ENCODE measurements around the gene TMEM8B.

DNA sequence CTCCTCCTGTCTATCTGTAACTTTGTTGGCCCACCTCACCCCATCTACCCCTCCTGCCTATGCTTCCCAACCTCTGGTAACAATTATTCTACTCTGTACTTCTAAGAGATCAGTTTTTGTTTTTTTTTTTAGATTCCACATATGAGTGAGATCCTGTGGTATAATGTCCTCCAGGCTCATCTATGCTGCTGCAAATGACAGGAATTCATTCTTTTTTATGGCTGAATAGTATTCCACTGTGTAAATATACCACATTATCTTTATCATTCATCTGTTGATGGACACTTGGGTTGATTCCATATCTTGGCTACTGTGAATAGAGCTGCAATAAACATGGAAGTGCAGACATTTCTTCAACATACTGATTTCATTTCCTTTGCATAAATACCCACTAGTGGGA is 45.6 kb upstream of the TMEM8B start:
- TF ChIP-seq, protein P1, sequence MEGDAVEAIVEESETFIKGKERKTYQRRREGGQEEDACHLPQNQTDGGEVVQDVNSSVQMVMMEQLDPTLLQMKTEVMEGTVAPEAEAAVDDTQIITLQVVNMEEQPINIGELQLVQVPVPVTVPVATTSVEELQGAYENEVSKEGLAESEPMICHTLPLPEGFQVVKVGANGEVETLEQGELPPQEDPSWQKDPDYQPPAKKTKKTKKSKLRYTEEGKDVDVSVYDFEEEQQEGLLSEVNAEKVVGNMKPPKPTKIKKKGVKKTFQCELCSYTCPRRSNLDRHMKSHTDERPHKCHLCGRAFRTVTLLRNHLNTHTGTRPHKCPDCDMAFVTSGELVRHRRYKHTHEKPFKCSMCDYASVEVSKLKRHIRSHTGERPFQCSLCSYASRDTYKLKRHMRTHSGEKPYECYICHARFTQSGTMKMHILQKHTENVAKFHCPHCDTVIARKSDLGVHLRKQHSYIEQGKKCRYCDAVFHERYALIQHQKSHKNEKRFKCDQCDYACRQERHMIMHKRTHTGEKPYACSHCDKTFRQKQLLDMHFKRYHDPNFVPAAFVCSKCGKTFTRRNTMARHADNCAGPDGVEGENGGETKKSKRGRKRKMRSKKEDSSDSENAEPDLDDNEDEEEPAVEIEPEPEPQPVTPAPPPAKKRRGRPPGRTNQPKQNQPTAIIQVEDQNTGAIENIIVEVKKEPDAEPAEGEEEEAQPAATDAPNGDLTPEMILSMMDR (IDR thresholded peaks at IDR 0.05) = no peak
- no peak for TF ChIP-seq POLR2AphosphoS5 (IDR thresholded peaks at IDR 0.05)

All from transverse colon (tissue), 4 donors.